H1 (cell line): ENCODE measurements around the gene C19orf25. TPM values are rescaled to one million over a fixed set of nuclear protein-coding genes. Genes with fewer than 3 reads are reported as not detected.

ENCODE experiments used
- CTCF ChIA-PET: fragments of 300-600 bp; sonication (Branson Sonifier 250); formaldehyde crosslinking; loops from one replicate; lab custom pipeline; 2021; ENCODE audit not compliant: partially characterized antibody; lab: Charles Lee
- POLR2A ChIA-PET: fragments of 300-600 bp; sonication (Branson Sonifier 250); formaldehyde crosslinking; loops from one replicate; lab custom pipeline; 2021; ENCODE audit warnings: inconsistent platforms; ENCODE audit not compliant: partially characterized antibody; lab: Charles Lee
- DNase-seq, 2 experiments: peaks; one replicate each; pipeline versions ENCODE4 v3.0.0 to v3.0.0-alpha.2; 2010 to 2022; ENCODE audit warnings: low spot score in 2 of 2, low read depth in 1 of 2, mixed read lengths in 1 of 2
- FAIRE-seq: peaks from 2 replicates; lab custom pipeline; 2011; peaks lifted over from hg19 to GRCh38; lab: Jason Lieb, UNC
- H2AFZ ChIP-seq: 2 replicates; pipeline ENCODE4 v1.8.1; 2012; ENCODE audit warnings: low read length, inconsistent platforms
- H2AK5ac ChIP-seq: 2 replicates; pipeline ENCODE4 v1.6.1; 2013; ENCODE audit warnings: low read depth, low read length
- H2BK120ac ChIP-seq: replicated peaks from 2 replicates; pipeline ENCODE3; 2013; ENCODE audit warnings: low read depth, low read length, inconsistent platforms
- H2BK12ac ChIP-seq: 2 replicates; pipeline ENCODE4 v1.6.1; 2013; ENCODE audit warnings: low read depth, low read length
- H2BK15ac ChIP-seq: 2 replicates; pipeline ENCODE4 v1.6.1; 2013; ENCODE audit warnings: low read length
- H2BK20ac ChIP-seq: 2 replicates; pipeline ENCODE4 v1.6.1; 2013; ENCODE audit warnings: low read length
- H2BK5ac ChIP-seq: 2 replicates; pipeline ENCODE4 v1.6.1; 2013; ENCODE audit warnings: low read depth, low read length
- H3K14ac ChIP-seq: 2 replicates; pipeline ENCODE4 v1.6.1; 2013; ENCODE audit warnings: inconsistent platforms; ENCODE audit not compliant: insufficient read length
- H3K18ac ChIP-seq: 2 replicates; pipeline ENCODE4 v1.6.1; 2013; ENCODE audit warnings: low read length; ENCODE audit errors: extremely low read depth
- H3K23ac ChIP-seq: 2 replicates; pipeline ENCODE4 v1.6.1; 2013; ENCODE audit warnings: inconsistent platforms; ENCODE audit not compliant: insufficient read length
- H3K23me2 ChIP-seq: 2 replicates; pipeline ENCODE4 v1.6.1; 2013; ENCODE audit warnings: low read depth, low read length
- H3K27ac ChIP-seq: 2 replicates; pipeline ENCODE4 v1.6.1; 2011; ENCODE audit warnings: low read depth, low read length, inconsistent platforms
- H3K27me3 ChIP-seq, 4 experiments: replicated peaks in 1 of 4; 1 replicate in 1 of 4; 2 replicates in 3 of 4; pipeline versions ENCODE4 v1.6.1 to v1.8.1; 2011 to 2013; ENCODE audit warnings: low read length in 3 of 4, mild to moderate bottlenecking in 3 of 4, inconsistent platforms in 2 of 4, mixed read lengths in 2 of 4, moderate library complexity in 1 of 4; ENCODE audit not compliant: control insufficient read depth in 3 of 4, insufficient read depth in 3 of 4; ENCODE audit errors: extremely low read depth in 1 of 4
- H3K36me3 ChIP-seq, 4 experiments: 2 replicates each; pipeline versions ENCODE4 v1.6.1 to v1.8.1; 2011 to 2013; ENCODE audit warnings: mild to moderate bottlenecking in 4 of 4, low read length in 3 of 4, moderate library complexity in 2 of 4, control low read depth in 1 of 4, inconsistent platforms in 1 of 4; ENCODE audit not compliant: insufficient read depth in 4 of 4, control insufficient read depth in 2 of 4
- H3K4ac ChIP-seq: replicated peaks from 2 replicates; pipeline ENCODE3; 2013; ENCODE audit warnings: low read length, low read depth, mixed read lengths, inconsistent platforms; ENCODE audit not compliant: insufficient read length
- H3K4me1 ChIP-seq, 4 experiments: replicated peaks in 1 of 4; 1 replicate in 1 of 4; 2 replicates in 3 of 4; pipeline versions ENCODE4 v1.6.1 to v1.8.1; 2011 to 2013; ENCODE audit warnings: low read length in 3 of 4, inconsistent platforms in 2 of 4, mixed read lengths in 1 of 4; ENCODE audit not compliant: insufficient read depth in 4 of 4, control insufficient read depth in 3 of 4
- H3K4me2 ChIP-seq, 2 experiments: 2 replicates each; pipeline versions ENCODE4 v1.6.1 to v1.8.1; 2011 to 2013; ENCODE audit warnings: low read depth in 2 of 2, low read length in 2 of 2, control low read depth in 1 of 2, inconsistent platforms in 1 of 2, mild to moderate bottlenecking in 1 of 2; ENCODE audit not compliant: insufficient read depth in 1 of 2
- H3K4me3 ChIP-seq, 4 experiments: fragments of 200-600, 300-600 bp in 1 of 4; sonication (generic), shearing (Covaris generic), sonication (Bioruptor Twin) in 1 of 4; 2 replicates each; pipeline versions ENCODE4 v1.5.1 to v1.8.1; 2011 to 2016; ENCODE audit warnings: low read length in 4 of 4, low read depth in 3 of 4, control low read depth in 2 of 4, inconsistent platforms in 2 of 4, mild to moderate bottlenecking in 2 of 4, mixed read lengths in 1 of 4, moderate library complexity in 1 of 4; ENCODE audit not compliant: insufficient read depth in 2 of 4; ENCODE audit errors: extremely low read depth in 1 of 4
- H3K56ac ChIP-seq: replicated peaks from 2 replicates; pipeline ENCODE3; 2013; ENCODE audit warnings: low read depth, mild to moderate bottlenecking, mixed read lengths, low read length, inconsistent platforms; ENCODE audit not compliant: insufficient read length
- H3K79me1 ChIP-seq: 2 replicates; pipeline ENCODE4 v1.6.1; 2013; ENCODE audit warnings: low read depth, low read length, control low read depth
- H3K79me2 ChIP-seq, 2 experiments: 2 replicates each; pipeline versions ENCODE4 v1.6.1 to v1.8.1; 2012 to 2013; ENCODE audit warnings: low read length in 2 of 2, mild to moderate bottlenecking in 2 of 2, inconsistent platforms in 1 of 2; ENCODE audit not compliant: insufficient read depth in 2 of 2, control insufficient read depth in 1 of 2
- H3K9ac ChIP-seq, 4 experiments: replicated peaks in 1 of 4; 1 replicate in 1 of 4; 2 replicates in 3 of 4; pipeline versions ENCODE4 v1.6.1 to v1.8.1; 2011 to 2013; ENCODE audit warnings: low read depth in 3 of 4, low read length in 3 of 4, control low read depth in 2 of 4, mild to moderate bottlenecking in 2 of 4, moderate library complexity in 2 of 4, inconsistent platforms in 1 of 4; ENCODE audit errors: extremely low read depth in 1 of 4
- H3K9me3 ChIP-seq, 2 experiments: 2 replicates each; pipeline versions ENCODE4 v1.6.1 to v1.8.1; 2012 to 2013; ENCODE audit warnings: mild to moderate bottlenecking in 2 of 2, moderate library complexity in 2 of 2, control low read depth in 1 of 2, inconsistent platforms in 1 of 2, low read depth in 1 of 2, low read length in 1 of 2, mixed read lengths in 1 of 2; ENCODE audit not compliant: insufficient read depth in 2 of 2
- H4K20me1 ChIP-seq, 2 experiments: replicated peaks in 1 of 2; 2 replicates each; pipeline versions ENCODE3 to v1.8.1; 2011 to 2013; ENCODE audit warnings: inconsistent platforms in 2 of 2, low read length in 2 of 2, mild to moderate bottlenecking in 1 of 2; ENCODE audit not compliant: insufficient read depth in 2 of 2, control insufficient read depth in 1 of 2
- H4K5ac ChIP-seq: 2 replicates; pipeline ENCODE4 v1.6.1; 2013; ENCODE audit warnings: low read length, low read depth, mixed read lengths, inconsistent platforms; ENCODE audit not compliant: insufficient read length
- H4K8ac ChIP-seq: 2 replicates; pipeline ENCODE4 v1.8.0; 2013; ENCODE audit warnings: mild to moderate bottlenecking, moderate library complexity, low read length, inconsistent platforms; ENCODE audit not compliant: insufficient read depth; ENCODE audit errors: extremely low read depth
- H4K91ac ChIP-seq: replicated peaks from 2 replicates; pipeline ENCODE3; 2013; ENCODE audit warnings: low read length, mixed read lengths, inconsistent platforms; ENCODE audit not compliant: insufficient read length
- BRCA1 ChIP-seq: IDR thresholded peaks from 2 replicates; pipeline ENCODE4 v1.6.1; 2012; ENCODE audit warnings: low read depth, low read length, improper control_type of control experiment
- RNF2 ChIP-seq: fragments of 200-900, 300-1000 bp; sonication (generic); IDR thresholded peaks from 2 replicates; pipeline ENCODE4 v1.7.1; 2016; ENCODE audit warnings: borderline replicate concordance, low read depth, mild to moderate bottlenecking, antibody characterized with exemption, low read length; ENCODE audit not compliant: poor library complexity, severe bottlenecking; ENCODE audit errors: missing control alignments
- SIRT6 ChIP-seq: IDR thresholded peaks from one replicate; pipeline ENCODE4 v1.7.1; 2012; ENCODE audit warnings: low read length, inconsistent platforms
- TCF12 ChIP-seq: IDR thresholded peaks from 2 replicates; pipeline ENCODE4 v1.6.1; 2011; ENCODE audit warnings: low read depth, mild to moderate bottlenecking, low read length
- YY1 ChIP-seq: IDR thresholded peaks from 2 replicates; pipeline ENCODE4 v1.6.1; 2011; ENCODE audit warnings: low read depth, mild to moderate bottlenecking, low read length
- ZNF274 ChIP-seq: IDR thresholded peaks from 2 replicates; pipeline ENCODE4 v1.7.0; 2012; ENCODE audit warnings: low read length, borderline replicate concordance; ENCODE audit errors: extremely low read depth
- WGBS, 2 experiments: shearing (Covaris generic) in 1 of 2; methylation state at CpG; one replicate each; pipeline versions ENCODE4 v1.1.6 to v1.1.7; 2013 to 2015; ENCODE audit warnings: low lambda C conversion rate in 2 of 2, mixed read lengths in 2 of 2, inconsistent platforms in 1 of 2, low coverage in 1 of 2, missing lambda C conversion rate in 1 of 2; ENCODE audit not compliant: insufficient replicate concordance in 2 of 2, insufficient coverage in 1 of 2, insufficient read length in 1 of 2; ENCODE audit errors: extremely low coverage in 1 of 2, missing lambda C conversion rate in 1 of 2; 5-methylcytosine and 5-hydroxymethylcytosine counted together
- polyA plus RNA-seq, 7 experiments: library from polyadenylated mRNA; depleted of rRNA in 3 of 7; stranded (reverse) in 5 of 7; unstranded in 2 of 7; fragments of >200 nt in 5 of 7; fragments of 200-250 nt in 2 of 7; gene quantifications; 1 replicate in 5 of 7; 2 replicates in 1 of 7; 4 replicates in 1 of 7; pipeline versions ENCODE4 v1.2.1 to v1.2.3, GENCODE V29; 2011 to 2013; ENCODE audit warnings: missing spikeins in 2 of 7, mixed read lengths in 2 of 7
- total RNA-seq: library from RNA; stranded (reverse); fragmentation: NEBNext Ultra II Directional; extraction: Animal tissue kit (Norgen Biotek cat#: 25700); gene quantifications from 2 replicates; pipeline ENCODE4 v1.2.1, GENCODE V29; 2021

The C19orf25 gene
- total and polyA plus RNA-seq, 2 of the 8 experiments (the other 6 are each of a cell fraction or from before 2014, with no cell fraction given) = 41.3 to 67.4 TPM

DNA sequence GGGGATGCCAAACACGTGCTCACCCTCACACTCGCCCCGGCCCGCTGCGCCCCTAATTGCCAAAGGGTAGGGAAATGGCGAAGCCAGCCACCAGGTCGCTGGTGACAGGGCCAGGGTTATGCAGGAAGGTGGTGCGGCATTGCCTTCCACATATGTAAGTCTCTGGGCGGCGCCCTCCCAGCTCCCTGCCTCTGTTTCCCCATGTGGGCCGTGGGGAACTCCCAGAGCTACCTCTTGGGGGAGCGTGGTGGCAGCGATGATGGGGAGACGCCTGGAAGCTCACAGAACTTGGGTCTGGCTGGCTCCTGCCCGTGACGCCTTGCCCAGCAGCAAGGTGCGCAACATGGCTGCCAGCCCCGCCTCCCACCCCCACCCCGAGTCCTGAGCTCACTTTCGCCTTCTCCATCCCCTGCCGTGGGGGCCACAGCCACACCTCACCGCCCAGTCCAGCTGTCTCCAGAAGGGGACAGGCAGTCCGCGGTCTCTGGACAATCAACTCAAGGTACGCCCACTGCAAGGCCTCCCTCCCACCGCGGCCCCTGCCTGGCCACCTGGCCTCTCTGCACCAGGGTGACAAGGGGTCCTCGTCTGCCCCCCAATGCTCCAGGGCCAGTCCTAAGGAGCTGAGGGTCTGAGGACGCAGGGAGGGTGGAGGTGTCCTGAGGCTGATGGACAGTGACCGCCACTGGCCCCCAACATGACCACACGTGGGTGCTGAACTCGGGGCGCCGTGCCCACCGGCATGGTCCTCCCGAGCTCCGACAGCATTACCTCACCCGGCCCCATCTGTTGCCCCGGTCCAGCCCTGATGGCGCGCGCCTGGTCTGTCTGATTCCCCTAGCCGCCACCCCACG is 6.6 kb downstream of the C19orf25 start:
- H3K79me1 ChIP-seq = peaks cover 2% of the 10 kb centered on the region; the same call in 1 of the 2 replicates
- H3K36me3 ChIP-seq = peaks cover 0 to 24% (median 2%) of the 10 kb centered on the region in 4 experiments; a peak in 3 of 8 replicates
- peaks cover 0 to 4% of the 10 kb centered on the region in 2 experiments; a peak in 1 of 4 replicates for H3K79me2 ChIP-seq
- ChIA-PET CTCF (interaction anchor here (0.5 to 1.9 kb wide), 10 partner anchors 9 to 273 kb away, joined by 3 to 10 read pairs (median 4); no protein-coding TSS in a partner anchor), POLR2A (interaction anchor here (0.7 to 2.5 kb wide), 16 partner anchors 15 to 203 kb away, joined by 3 to 11 read pairs (median 4); partner anchors contain the start of genes ADAMTSL5, CIRBP and REEP6)
- H3K23ac ChIP-seq = no peak overlapping the region
- H2BK20ac ChIP-seq = no peak overlapping the region
- TF ChIP-seq YY1 (peak; percentile 38; the same call in 1 of the 2 replicates), ZNF274 (no peak), SIRT6 (no peak), TCF12 (no peak), RNF2 (no peak), BRCA1 (no peak)
- no peak overlapping the region for H3K14ac ChIP-seq
- no peak overlapping the region for H2BK12ac ChIP-seq
- H3K56ac ChIP-seq = no peak overlapping the region
- H3K4ac ChIP-seq = no peak overlapping the region
- WGBS, 2 experiments = 75% methylated on average over 40 of the region's 44 CpGs; no CpG with 5 or more reads in 1 of the 2 experiments
- no peak overlapping the region for H4K5ac ChIP-seq
- H3K18ac ChIP-seq = no peak overlapping the region
- FAIRE-seq = no peak
- H2BK15ac ChIP-seq = no peak overlapping the region
- H2AFZ ChIP-seq = no peak overlapping the region
- peaks cover 0 to 32% (median 15%) of the 10 kb centered on the region in 4 experiments; a peak in 5 of 7 replicates for H3K4me1 ChIP-seq
- H3K27ac ChIP-seq = no peak overlapping the region
- no peaks in the 10 kb centered on the region; a peak in 1 of 4 replicates for H3K9me3 ChIP-seq
- peaks cover 20 to 52% of the 10 kb centered on the region in 2 experiments for H4K20me1 ChIP-seq
- H2BK5ac ChIP-seq = no peak overlapping the region
- H4K8ac ChIP-seq = peak overlapping the region; percentile 46; the same call in 1 of the 2 replicates
- DNase-seq = no peak
- peaks cover 39 to 59% (median 57%) of the 10 kb centered on the region in 4 experiments for H3K27me3 ChIP-seq
- H2AK5ac ChIP-seq = no peak overlapping the region
- peaks cover 12% of the 10 kb centered on the region for H3K23me2 ChIP-seq
- peak overlapping the region in 1 of 2 experiments; percentile 86; a peak in 1 of 4 replicates for H3K4me2 ChIP-seq
- H4K91ac ChIP-seq = no peak overlapping the region
- H3K4me3 ChIP-seq = no peak overlapping the region
- H2BK120ac ChIP-seq = no peak overlapping the region
- H3K9ac ChIP-seq = no peak overlapping the region
